ENCODE data around the gene HSF2BP. TPM values are rescaled to one million over a fixed set of nuclear protein-coding genes. Genes with fewer than 3 reads are reported as not detected.
"Not testable (repeated sequence)": the region's sequence is repeated elsewhere in the genome, so short reads cannot be mapped to it uniquely, and the experiment has no call there.

Gene HSF2BP
- total RNA-seq, 1 experiment from 2014 or later, result 1.5 TPM

GRCh38 chr21:43522495-43523131, 136.7 kb downstream of the HSF2BP start:
- no CpG with 5 or more reads among the region's 8 CpGs for WGBS (ENCODE audit: extremely low coverage, insufficient read length, low lambda C conversion rate)

GRCh38 chr21:43517701-43518100, 141.6 kb downstream of the HSF2BP start:
- not testable (repeated sequence) for H2BK12ac ChIP-seq (ENCODE audit: insufficient read length, low read depth, low read length); H3K56ac ChIP-seq (ENCODE audit: insufficient read length, low read depth, low read length); H2BK15ac ChIP-seq (ENCODE audit: low read depth, low read length); H2AK5ac ChIP-seq (ENCODE audit: insufficient read length, low read length); H3K27ac Mint-ChIP-seq; H2BK120ac ChIP-seq (ENCODE audit: low read depth, low read length, poor library complexity, severe bottlenecking); H2BK5ac ChIP-seq (ENCODE audit: insufficient read length, low read length); H3K4me1 Mint-ChIP-seq; H3K14ac ChIP-seq (ENCODE audit: insufficient read depth, low read length); H4K5ac ChIP-seq (ENCODE audit: insufficient read length, low read depth, low read length); H3K18ac ChIP-seq (ENCODE audit: insufficient read length, low read depth, low read length); H2BK20ac ChIP-seq (ENCODE audit: low read depth, low read length, poor library complexity, severe bottlenecking); H3K4me3 Mint-ChIP-seq; H3K36me3 Mint-ChIP-seq (ENCODE audit: insufficient read depth in 1 of 3, low read depth in 3 of 3); H3K4me2 ChIP-seq (ENCODE audit: insufficient read depth, insufficient read length, low read length); H3K79me2 ChIP-seq (ENCODE audit: insufficient read depth, low read length); H3K4ac ChIP-seq (ENCODE audit: low read depth, low read length); H3K27ac ChIP-seq (ENCODE audit: insufficient read length, low read depth, low read length); H3K27me3 Mint-ChIP-seq (ENCODE audit: low read depth); H3K9ac ChIP-seq (ENCODE audit: extremely low read depth, insufficient read length, low read length); H3T11ph ChIP-seq (ENCODE audit: low read length); H3K23me2 ChIP-seq (ENCODE audit: insufficient read length, low read depth, low read length, poor library complexity, severe bottlenecking); H4K8ac ChIP-seq (replicated peaks; ENCODE audit: insufficient read length, low read depth, low read length); H3K9me3 Mint-ChIP-seq; H2AFZ ChIP-seq (ENCODE audit: low read length); H3K9me3 ChIP-seq (ENCODE audit: control insufficient read depth, low read depth, low read length); DNase-seq; H3K79me1 ChIP-seq (ENCODE audit: insufficient read depth, low read depth, low read length, poor library complexity, severe bottlenecking); H3K4me1 ChIP-seq (ENCODE audit: insufficient read depth, low read length); H4K91ac ChIP-seq (ENCODE audit: insufficient read length, low read depth, low read length); H3K27me3 ChIP-seq (ENCODE audit: insufficient read depth, low read length); H3K23ac ChIP-seq (ENCODE audit: insufficient read length, low read depth, low read length); H4K20me1 ChIP-seq (ENCODE audit: control insufficient read depth, insufficient read depth, insufficient read length)
- WGBS (ENCODE audit: extremely low coverage, insufficient read length, low lambda C conversion rate), result no CpG with 5 or more reads among the region's 6 CpGs

More at GRCh38 chr21:43522495-43523131, 136.7 kb downstream of the HSF2BP start:
- not testable (repeated sequence) for H2BK5ac ChIP-seq (ENCODE audit: insufficient read length, low read length); H2BK120ac ChIP-seq (ENCODE audit: low read depth, low read length, poor library complexity, severe bottlenecking); H2AFZ ChIP-seq (ENCODE audit: low read length); H3K27me3 ChIP-seq (ENCODE audit: insufficient read depth, low read length); H2BK15ac ChIP-seq (ENCODE audit: low read depth, low read length); H3K56ac ChIP-seq (ENCODE audit: insufficient read length, low read depth, low read length); H3K27ac Mint-ChIP-seq; H3K4me1 ChIP-seq (ENCODE audit: insufficient read depth, low read length); H3K4ac ChIP-seq (ENCODE audit: low read depth, low read length); H3K79me1 ChIP-seq (ENCODE audit: insufficient read depth, low read depth, low read length, poor library complexity, severe bottlenecking); H3K4me2 ChIP-seq (ENCODE audit: insufficient read depth, insufficient read length, low read length); H3K4me1 Mint-ChIP-seq; H3K27ac ChIP-seq (ENCODE audit: insufficient read length, low read depth, low read length); H2BK20ac ChIP-seq (ENCODE audit: low read depth, low read length, poor library complexity, severe bottlenecking); H4K91ac ChIP-seq (ENCODE audit: insufficient read length, low read depth, low read length); H2AK5ac ChIP-seq (ENCODE audit: insufficient read length, low read length); H3K9me3 ChIP-seq (ENCODE audit: control insufficient read depth, low read depth, low read length); H3K18ac ChIP-seq (ENCODE audit: insufficient read length, low read depth, low read length); H3K36me3 Mint-ChIP-seq (ENCODE audit: insufficient read depth in 1 of 3, low read depth in 3 of 3); H4K8ac ChIP-seq (replicated peaks; ENCODE audit: insufficient read length, low read depth, low read length); H3K23me2 ChIP-seq (ENCODE audit: insufficient read length, low read depth, low read length, poor library complexity, severe bottlenecking); H3K4me3 Mint-ChIP-seq; H3K23ac ChIP-seq (ENCODE audit: insufficient read length, low read depth, low read length); H3K14ac ChIP-seq (ENCODE audit: insufficient read depth, low read length); H3T11ph ChIP-seq (ENCODE audit: low read length); H3K27me3 Mint-ChIP-seq (ENCODE audit: low read depth); H4K20me1 ChIP-seq (ENCODE audit: control insufficient read depth, insufficient read depth, insufficient read length); H4K5ac ChIP-seq (ENCODE audit: insufficient read length, low read depth, low read length); H3K9me3 Mint-ChIP-seq; H3K9ac ChIP-seq (ENCODE audit: extremely low read depth, insufficient read length, low read length); H2BK12ac ChIP-seq (ENCODE audit: insufficient read length, low read depth, low read length); H3K79me2 ChIP-seq (ENCODE audit: insufficient read depth, low read length); DNase-seq
